Mammary microvascular endothelial cell (primary cell): ENCODE measurements around the gene SIGMAR1. TPM values are rescaled to one million over a fixed set of nuclear protein-coding genes. Genes with fewer than 3 reads are reported as not detected.

ENCODE experiments used
- total RNA-seq: library from RNA; depleted of rRNA; stranded (reverse); fragments of >200 nt; gene quantifications from 2 replicates; pipeline ENCODE4 v1.2.3, GENCODE V29; 2015

SIGMAR1 gene
- total RNA-seq, result 123 and 148 TPM in 2 replicates

GRCh38 chr9:34637356-34638137 is at the start of gene SIGMAR1:
Gene SIGMAR1 (minus strand): TSS chr9:34637787. CDS start chr9:34637697, 90 bp downstream.

GRCh38 chr9:34662526-34663302 is 25.1 kb upstream of the SIGMAR1 start, which contains the start of gene CCL27:
Gene CCL27 (minus strand): TSS chr9:34662657. CDS start chr9:34662633, 24 bp downstream.

GRCh38 chr9:34651876-34652601 is 14.5 kb upstream of the SIGMAR1 start, which contains the start of gene IL11RA:
Gene IL11RA (plus strand): TSS chr9:34652185. CDS start chr9:34655218, 3,033 bp downstream.

GRCh38 chr9:34646211-34647083 is 8.9 kb upstream of the SIGMAR1 start, which contains the start of gene GALT:
Gene GALT (plus strand): TSS chr9:34646675. CDS start chr9:34646705, 30 bp downstream.

GRCh38 chr9:34628656-34629490 is 8.7 kb downstream of the SIGMAR1 start, which contains the start of gene ARID3C:
Gene ARID3C (minus strand): TSS chr9:34629066. CDS start chr9:34628014, 1,052 bp downstream.

GRCh38 chr9:34620061-34620994 is 17.3 kb downstream of the SIGMAR1 start, which contains the start of gene DCTN3:
Gene DCTN3 (minus strand): TSS chr9:34620495. CDS start chr9:34620464, 31 bp downstream.

GRCh38 chr9:34611811-34612787 is 25.5 kb downstream of the SIGMAR1 start, which contains the start of gene RPP25L:
Gene RPP25L (minus strand): TSS chr9:34612097. CDS start chr9:34611296, 801 bp downstream.

GRCh38 chr9:34589636-34590380 is 47.8 kb downstream of the SIGMAR1 start, which contains the start of gene CNTFR:
Gene CNTFR (minus strand): TSS chr9:34589724. CDS start chr9:34568981, 20,743 bp downstream.

Other genes starting within 250 kb of the SIGMAR1 start
- 26.9 and 32.8 TPM in 2 replicates for gene FAM219A, start 179.2 kb downstream of the SIGMAR1 start, total RNA-seq
- not detected in 2 replicates for gene DNAI1, start 179.0 kb downstream of the SIGMAR1 start, total RNA-seq
- gene ENHO, start 114.8 kb downstream of the SIGMAR1 start, total RNA-seq, result not detected in 2 replicates
- gene CNTFR, start 48.1 kb downstream of the SIGMAR1 start, total RNA-seq, result not detected in 2 replicates
- 36.1 and 37.3 TPM in 2 replicates for gene RPP25L, start 25.7 kb downstream of the SIGMAR1 start, total RNA-seq
- gene DCTN3, start 17.3 kb downstream of the SIGMAR1 start, total RNA-seq, result 141 and 162 TPM in 2 replicates
- gene ARID3C, start 8.7 kb downstream of the SIGMAR1 start, total RNA-seq, result 0.34 TPM in 1 of 2 replicates, not detected in the other
- 17.2 and 18.5 TPM in 2 replicates for gene GALT, start 8.9 kb upstream of the SIGMAR1 start, total RNA-seq
- 9.8 and 13.6 TPM in 2 replicates for gene IL11RA, start 14.4 kb upstream of the SIGMAR1 start, total RNA-seq
- gene CCL27, start 24.9 kb upstream of the SIGMAR1 start, total RNA-seq, result not detected in 2 replicates
- gene CCL19, start 53.5 kb upstream of the SIGMAR1 start, total RNA-seq, result not detected in 2 replicates
- gene CCL21, start 72.3 kb upstream of the SIGMAR1 start, total RNA-seq, result 0.20 and 0.53 TPM in 2 replicates